GM19397 (cell line): ENCODE data around the gene ZNF407.

Experiments
- ATAC-seq: cut with Tn5 transposase; IDR thresholded peaks from one replicate; pipeline ENCODE4 v1.9.1; 2021; ENCODE audit warnings: mild to moderate bottlenecking, moderate library complexity; ENCODE audit not compliant: unreplicated experiment

ZNF407 gene

GRCh38 chr18:75109319-75109691 lies 511.6 kb downstream of the ZNF407 start:
- ATAC-seq = no peak

- ATAC-seq = no peak
Observed at GRCh38 chr18:75109819-75110218, 512.1 kb downstream of the ZNF407 start.

GRCh38 chr18:75110311-75110710 lies 512.6 kb downstream of the ZNF407 start:
- no peak for ATAC-seq

- ATAC-seq = no peak
Observed at GRCh38 chr18:75110846-75111415, 513.3 kb downstream of the ZNF407 start.

- no peak for ATAC-seq
Observed at GRCh38 chr18:75111760-75112159, 514.1 kb downstream of the ZNF407 start.

- ATAC-seq = no peak
Observed at GRCh38 chr18:75112186-75113096, 514.8 kb downstream of the ZNF407 start.

- ATAC-seq = no peak
Observed at GRCh38 chr18:75113455-75113854, 515.8 kb downstream of the ZNF407 start.

- no peak for ATAC-seq
Observed at GRCh38 chr18:75114231-75114764, 516.6 kb downstream of the ZNF407 start.
